HL-60 (cell line): ENCODE results near the gene AQP10.

Experiments used
- DNase-seq, 2 experiments: peaks; one replicate each; pipeline ENCODE4 v3.0.0-alpha.2; 2010 to 2020; ENCODE audit warnings: low read depth in 1 of 2, low spot score in 1 of 2
- H3K27ac ChIP-seq: fragments of 250-450 bp; sonication (Bioruptor Pico); replicated peaks from 2 replicates; pipeline ENCODE4 v1.5.1; 2020; ENCODE audit warnings: mild to moderate bottlenecking, moderate library complexity
- H3K27me3 ChIP-seq: fragments of 250-450 bp; sonication (Bioruptor Pico); 2 replicates; pipeline ENCODE4 v1.5.1; 2021; ENCODE audit warnings: mild to moderate bottlenecking, moderate library complexity; ENCODE audit not compliant: insufficient read depth, poor library complexity, severe bottlenecking
- H3K4me3 ChIP-seq: replicated peaks from 2 replicates; pipeline ENCODE4 v1.5.1; 2011; ENCODE audit warnings: mild to moderate bottlenecking, control low read depth, low read length; ENCODE audit not compliant: insufficient read depth
- CTCF ChIP-seq: IDR thresholded peaks from one replicate; pipeline ENCODE4 v1.5.1; 2011; ENCODE audit warnings: low read length, control low read depth, inconsistent platforms; ENCODE audit not compliant: insufficient read depth
- GABPA ChIP-seq: IDR thresholded peaks from 2 replicates; pipeline ENCODE4 v1.6.1; 2012; ENCODE audit warnings: low read depth
- POLR2AphosphoS5 ChIP-seq: IDR thresholded peaks from 2 replicates; pipeline ENCODE4 v1.6.1; 2012; ENCODE audit warnings: low read depth
- SPI1 ChIP-seq: IDR thresholded peaks from 2 replicates; pipeline ENCODE4 v1.6.1; 2012; ENCODE audit warnings: low read depth, mild to moderate bottlenecking, borderline replicate concordance
- TF ChIP-seq, protein P1 (sequence below): IDR thresholded peaks from 2 replicates; pipeline ENCODE4 v1.6.1; 2012; ENCODE audit warnings: low read depth; ENCODE audit not compliant: insufficient replicate concordance

AQP10 gene

GRCh38 chr1:154323493-154323892, 2.6 kb downstream of the AQP10 start:
- no peak for DNase-seq
- Histone ChIP-seq H3K27me3 (peaks cover 36% of the 10 kb centered on the region), H3K4me3 (no peak overlapping the region), H3K27ac (no peak overlapping the region)
- TF ChIP-seq POLR2AphosphoS5 (no peak), CTCF (no peak), SPI1 (no peak), GABPA (no peak)
- TF ChIP-seq, protein P1, sequence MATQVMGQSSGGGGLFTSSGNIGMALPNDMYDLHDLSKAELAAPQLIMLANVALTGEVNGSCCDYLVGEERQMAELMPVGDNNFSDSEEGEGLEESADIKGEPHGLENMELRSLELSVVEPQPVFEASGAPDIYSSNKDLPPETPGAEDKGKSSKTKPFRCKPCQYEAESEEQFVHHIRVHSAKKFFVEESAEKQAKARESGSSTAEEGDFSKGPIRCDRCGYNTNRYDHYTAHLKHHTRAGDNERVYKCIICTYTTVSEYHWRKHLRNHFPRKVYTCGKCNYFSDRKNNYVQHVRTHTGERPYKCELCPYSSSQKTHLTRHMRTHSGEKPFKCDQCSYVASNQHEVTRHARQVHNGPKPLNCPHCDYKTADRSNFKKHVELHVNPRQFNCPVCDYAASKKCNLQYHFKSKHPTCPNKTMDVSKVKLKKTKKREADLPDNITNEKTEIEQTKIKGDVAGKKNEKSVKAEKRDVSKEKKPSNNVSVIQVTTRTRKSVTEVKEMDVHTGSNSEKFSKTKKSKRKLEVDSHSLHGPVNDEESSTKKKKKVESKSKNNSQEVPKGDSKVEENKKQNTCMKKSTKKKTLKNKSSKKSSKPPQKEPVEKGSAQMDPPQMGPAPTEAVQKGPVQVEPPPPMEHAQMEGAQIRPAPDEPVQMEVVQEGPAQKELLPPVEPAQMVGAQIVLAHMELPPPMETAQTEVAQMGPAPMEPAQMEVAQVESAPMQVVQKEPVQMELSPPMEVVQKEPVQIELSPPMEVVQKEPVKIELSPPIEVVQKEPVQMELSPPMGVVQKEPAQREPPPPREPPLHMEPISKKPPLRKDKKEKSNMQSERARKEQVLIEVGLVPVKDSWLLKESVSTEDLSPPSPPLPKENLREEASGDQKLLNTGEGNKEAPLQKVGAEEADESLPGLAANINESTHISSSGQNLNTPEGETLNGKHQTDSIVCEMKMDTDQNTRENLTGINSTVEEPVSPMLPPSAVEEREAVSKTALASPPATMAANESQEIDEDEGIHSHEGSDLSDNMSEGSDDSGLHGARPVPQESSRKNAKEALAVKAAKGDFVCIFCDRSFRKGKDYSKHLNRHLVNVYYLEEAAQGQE: no peak

GRCh38 chr1:154324241-154324640, 3.3 kb downstream of the AQP10 start:
- Histone ChIP-seq H3K27me3 (peaks cover 41% of the 10 kb centered on the region), H3K27ac (no peak overlapping the region), H3K4me3 (no peak overlapping the region)
- DNase-seq: no peak
- no peak for TF ChIP-seq GABPA

DNA sequence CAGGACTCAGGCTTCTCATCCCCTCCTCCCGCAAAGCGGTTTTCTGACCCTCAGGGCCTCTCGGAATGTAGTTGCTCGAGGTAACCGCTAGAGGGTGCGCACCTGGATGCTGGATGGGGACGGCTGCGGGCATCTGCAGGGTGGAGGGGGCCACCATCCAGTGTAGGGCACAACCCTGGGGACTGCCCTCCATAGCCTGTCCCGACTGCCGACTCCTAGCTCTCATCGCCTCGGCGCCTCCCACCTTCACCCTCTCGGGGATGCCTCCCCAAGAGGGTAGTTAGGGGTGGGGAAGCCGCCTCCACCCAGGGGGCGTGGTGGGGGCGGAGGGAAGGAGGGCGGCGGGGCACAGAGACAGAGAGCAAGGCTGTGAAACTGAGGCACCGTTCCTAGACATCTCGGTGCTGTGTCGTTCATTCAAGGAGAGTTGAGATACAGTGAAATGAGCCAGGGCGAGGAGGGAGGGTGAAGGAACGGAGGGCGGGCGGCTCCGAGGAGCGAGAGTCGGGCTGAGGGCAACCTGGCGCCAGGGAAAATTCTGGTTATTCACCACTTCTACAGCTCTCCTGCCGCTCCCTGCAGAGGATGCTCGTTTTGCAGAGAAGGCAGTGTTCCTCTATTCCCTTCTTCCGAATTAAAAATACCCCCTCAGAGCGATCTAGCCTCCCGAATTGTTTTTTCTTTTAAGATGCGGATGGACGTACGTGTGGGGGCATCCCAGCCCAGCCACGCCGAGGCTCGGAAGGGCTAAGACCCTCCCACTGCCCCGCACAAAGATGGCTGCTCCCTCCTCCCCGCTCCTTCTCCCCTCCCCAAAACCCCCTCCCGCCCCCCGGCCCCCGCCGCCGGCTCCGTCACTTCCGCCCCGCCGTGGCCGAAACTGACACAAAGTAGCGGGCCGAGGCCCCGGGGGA, 4.0 kb downstream of the AQP10 start, which contains the start of gene ATP8B2:
TSS of gene ATP8B2 (plus strand) at position 857 of the 914 bp plus-strand sequence. CDS start 2,617 bp downstream, outside the sequence.
- TF ChIP-seq CTCF: peak; percentile 75
- TF ChIP-seq GABPA: no peak
- no peak for TF ChIP-seq POLR2AphosphoS5
- TF ChIP-seq, protein P1: no peak
- H3K27ac ChIP-seq: no peak within 1 kb of the TSS
- peak within 1 kb of the TSS; percentile 50 for H3K4me3 ChIP-seq
- DNase-seq: peak; percentile 45 to 66
- peaks cover 46% of the 10 kb centered on the region for H3K27me3 ChIP-seq

DNA sequence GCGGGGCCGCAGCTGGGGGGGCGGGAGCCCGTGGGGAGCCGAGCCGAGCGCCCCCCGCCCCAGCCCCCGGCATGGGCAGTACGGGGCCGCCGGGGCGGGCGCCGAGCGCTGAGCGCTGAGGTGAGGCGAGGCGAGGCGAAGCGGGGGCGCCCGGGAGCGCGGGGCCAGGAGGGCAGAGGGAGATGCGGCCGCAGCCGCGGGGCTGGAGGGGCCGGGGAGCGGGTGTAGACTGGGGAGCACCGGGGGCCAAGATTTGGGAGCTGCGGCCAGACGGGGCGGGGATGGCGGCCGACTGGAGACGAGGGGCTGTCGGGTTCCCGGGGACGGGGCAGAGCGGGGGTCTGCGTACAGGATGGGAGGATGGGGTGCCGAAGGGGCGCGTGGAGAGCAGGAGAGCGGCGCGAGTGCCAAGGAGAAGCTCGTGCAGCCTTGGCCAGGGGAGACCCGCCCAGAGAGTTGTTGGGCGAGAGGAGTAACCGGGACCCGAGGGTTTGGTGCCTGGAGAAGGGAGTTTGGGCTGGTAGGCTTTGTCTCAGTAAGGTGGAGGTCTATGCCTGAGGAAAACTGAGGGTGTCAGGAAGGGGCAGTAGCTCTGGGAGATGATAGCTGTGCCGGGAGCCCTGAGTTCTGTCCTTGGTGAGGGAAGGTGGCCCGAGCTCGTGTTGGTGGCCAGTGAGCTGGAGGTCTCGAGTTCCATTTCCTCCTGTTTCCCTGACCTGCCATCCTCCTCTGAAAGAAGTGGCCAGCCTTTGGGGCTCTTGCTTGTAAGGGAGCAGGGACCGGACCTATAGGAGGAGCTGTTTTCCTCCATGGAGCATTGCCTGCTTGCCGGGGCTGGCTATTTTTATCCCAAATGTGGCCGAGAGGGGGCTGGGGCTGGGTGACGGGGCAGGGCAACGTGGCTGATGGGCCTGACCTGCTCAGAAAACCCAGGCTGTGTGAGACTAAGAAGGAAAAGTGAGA, 5.0 kb downstream of the AQP10 start:
- TF ChIP-seq, protein P1: no peak
- TF ChIP-seq CTCF (no peak), GABPA (no peak), SPI1 (no peak), POLR2AphosphoS5 (no peak)
- H3K27me3 ChIP-seq: peaks cover 46% of the 10 kb centered on the region
- peak overlapping the region; percentile 50 for H3K4me3 ChIP-seq
- H3K27ac ChIP-seq: no peak overlapping the region
- DNase-seq: peak in 1 of 2 experiments; percentile 35
